ENCODE data around the gene CDON. TPM values are rescaled to one million over a fixed set of nuclear protein-coding genes. Genes with fewer than 3 reads are reported as not detected.

Gene CDON
- total RNA-seq, 2 donors from 2014 or later, result 10.4 to 17.7 TPM

- H3K27ac ChIP-seq, result no peak overlapping the region
- no peaks in the 10 kb centered on the region for H3K36me3 ChIP-seq
- DNase-seq (ENCODE audit: low spot score), result no peak
- TF ChIP-seq, protein P1, sequence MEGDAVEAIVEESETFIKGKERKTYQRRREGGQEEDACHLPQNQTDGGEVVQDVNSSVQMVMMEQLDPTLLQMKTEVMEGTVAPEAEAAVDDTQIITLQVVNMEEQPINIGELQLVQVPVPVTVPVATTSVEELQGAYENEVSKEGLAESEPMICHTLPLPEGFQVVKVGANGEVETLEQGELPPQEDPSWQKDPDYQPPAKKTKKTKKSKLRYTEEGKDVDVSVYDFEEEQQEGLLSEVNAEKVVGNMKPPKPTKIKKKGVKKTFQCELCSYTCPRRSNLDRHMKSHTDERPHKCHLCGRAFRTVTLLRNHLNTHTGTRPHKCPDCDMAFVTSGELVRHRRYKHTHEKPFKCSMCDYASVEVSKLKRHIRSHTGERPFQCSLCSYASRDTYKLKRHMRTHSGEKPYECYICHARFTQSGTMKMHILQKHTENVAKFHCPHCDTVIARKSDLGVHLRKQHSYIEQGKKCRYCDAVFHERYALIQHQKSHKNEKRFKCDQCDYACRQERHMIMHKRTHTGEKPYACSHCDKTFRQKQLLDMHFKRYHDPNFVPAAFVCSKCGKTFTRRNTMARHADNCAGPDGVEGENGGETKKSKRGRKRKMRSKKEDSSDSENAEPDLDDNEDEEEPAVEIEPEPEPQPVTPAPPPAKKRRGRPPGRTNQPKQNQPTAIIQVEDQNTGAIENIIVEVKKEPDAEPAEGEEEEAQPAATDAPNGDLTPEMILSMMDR (IDR thresholded peaks at IDR 0.05), result no peak
- no peaks in the 10 kb centered on the region for H3K4me1 ChIP-seq (ENCODE audit: control insufficient read depth in 1 of 2, low read depth in 2 of 2)
- H3K9me3 ChIP-seq, result no peaks in the 10 kb centered on the region
- no peak for ATAC-seq (ENCODE audit: insufficient number of reproducible peaks, low FRiP score, low read depth)
- no peaks in the 10 kb centered on the region for H3K27me3 ChIP-seq (replicated peaks; ENCODE audit: insufficient read depth)
- H3K4me3 ChIP-seq, result no peak overlapping the region
Observed at GRCh38 chr11:125931668-125932067, 131.0 kb downstream of the CDON start.

DNA sequence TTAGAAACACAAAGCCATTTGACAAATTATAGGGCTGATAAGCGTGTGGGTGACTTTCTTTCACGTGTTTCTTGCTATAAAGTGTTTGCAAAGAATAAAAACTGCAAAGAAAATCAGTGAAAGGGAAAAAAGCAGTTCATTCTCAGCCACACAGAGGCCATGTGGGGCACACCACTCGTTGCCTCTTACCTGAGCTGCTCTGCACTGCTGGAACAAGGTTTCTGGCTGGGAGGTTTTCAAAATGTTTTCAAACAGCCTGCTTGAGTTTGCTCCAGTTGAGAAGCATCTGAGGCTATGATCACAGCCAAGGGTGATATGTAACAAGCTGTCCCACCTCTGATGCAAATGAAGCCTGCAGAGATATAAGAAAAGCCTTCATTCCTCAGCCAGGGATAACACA, 131.6 kb downstream of the CDON start:
- Histone ChIP-seq H3K4me3 (no peak overlapping the region), H3K27ac (no peak overlapping the region), H3K27me3 (replicated peaks; ENCODE audit: insufficient read depth) (no peaks in the 10 kb centered on the region), H3K9me3 (no peaks in the 10 kb centered on the region), H3K36me3 (no peaks in the 10 kb centered on the region), H3K4me1 (ENCODE audit: control insufficient read depth in 1 of 2, low read depth in 2 of 2) (no peaks in the 10 kb centered on the region)
- no peak for DNase-seq (ENCODE audit: low spot score)
- no peak for ATAC-seq (ENCODE audit: insufficient number of reproducible peaks, low FRiP score, low read depth)
- TF ChIP-seq, protein P1 (IDR thresholded peaks at IDR 0.05), result no peak

GRCh38 chr11:125930076-125930450, 132.6 kb downstream of the CDON start:
- Histone ChIP-seq H3K36me3 (no peaks in the 10 kb centered on the region), H3K4me1 (ENCODE audit: control insufficient read depth in 1 of 2, low read depth in 2 of 2) (no peaks in the 10 kb centered on the region), H3K9me3 (no peaks in the 10 kb centered on the region), H3K27ac (no peak overlapping the region), H3K4me3 (no peak overlapping the region), H3K27me3 (replicated peaks; ENCODE audit: insufficient read depth) (no peaks in the 10 kb centered on the region)
- no peak for DNase-seq (ENCODE audit: low spot score)
- ATAC-seq (ENCODE audit: insufficient number of reproducible peaks, low FRiP score, low read depth), result no peak
- TF ChIP-seq, protein P1 (IDR thresholded peaks at IDR 0.05), result no peak

- Histone ChIP-seq H3K9me3 (no peaks in the 10 kb centered on the region), H3K36me3 (no peaks in the 10 kb centered on the region), H3K27ac (no peak overlapping the region), H3K4me1 (ENCODE audit: control insufficient read depth in 1 of 2, low read depth in 2 of 2) (no peaks in the 10 kb centered on the region), H3K27me3 (replicated peaks; ENCODE audit: insufficient read depth) (no peaks in the 10 kb centered on the region), H3K4me3 (no peak overlapping the region)
- DNase-seq (ENCODE audit: low spot score) (no peak), ATAC-seq (ENCODE audit: insufficient number of reproducible peaks, low FRiP score, low read depth) (no peak)
- TF ChIP-seq, protein P1 (IDR thresholded peaks at IDR 0.05), result no peak
Observed at GRCh38 chr11:125929445-125930075, 133.1 kb downstream of the CDON start.

DNA sequence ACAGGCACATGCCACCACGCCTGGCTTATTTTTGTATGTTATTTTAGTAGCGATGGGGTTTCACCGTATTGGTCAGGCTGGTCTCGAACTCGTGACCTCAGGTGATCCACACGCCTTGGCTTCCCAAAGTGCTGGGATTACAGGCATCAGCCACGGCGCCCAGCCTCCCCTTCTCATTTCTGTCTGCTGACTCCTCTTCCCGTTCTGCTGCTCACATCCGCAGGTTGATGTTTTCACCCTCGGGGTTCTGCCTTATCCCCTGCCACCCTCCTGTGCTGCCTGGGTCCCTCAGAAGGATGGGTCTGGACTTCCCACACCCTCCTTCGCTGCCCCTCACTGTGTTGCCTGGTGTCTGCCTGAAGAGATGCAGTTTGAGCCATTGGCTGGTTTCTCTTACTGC, 136.0 kb downstream of the CDON start:
- Histone ChIP-seq H3K27ac (no peak overlapping the region), H3K27me3 (replicated peaks; ENCODE audit: insufficient read depth) (no peaks in the 10 kb centered on the region), H3K4me3 (no peak overlapping the region), H3K36me3 (no peaks in the 10 kb centered on the region), H3K4me1 (ENCODE audit: control insufficient read depth in 1 of 2, low read depth in 2 of 2) (no peaks in the 10 kb centered on the region), H3K9me3 (no peaks in the 10 kb centered on the region)
- no peak for DNase-seq (ENCODE audit: low spot score)
- TF ChIP-seq, protein P1 (IDR thresholded peaks at IDR 0.05), result no peak
- no peak for ATAC-seq (ENCODE audit: insufficient number of reproducible peaks, low FRiP score, low read depth)
